ENCODE results near the gene GCC2.
A peak's percentile ranks its signal among the peaks of the same experiment; 100 is the strongest.

The GCC2 gene

GRCh38 chr2:108448678-108449409, at the start of gene GCC2:
Gene GCC2, plus strand, starts transcription at chr2:108449206. Its CDS starts 69 bp downstream, at chr2:108449275.
- H3K27me3 ChIP-seq (ENCODE audit: control insufficient read depth, insufficient read depth, low read length): no peaks in the 10 kb centered on the region
- DNase-seq (ENCODE audit: low read depth, low spot score): peak; percentile 90

GRCh38 chr2:108399479-108399878, 49.5 kb upstream of the GCC2 start:
- no peak overlapping the region for H3K4me3 ChIP-seq (ENCODE audit: low read length)
- no CpG with 5 or more reads among the region's 2 CpGs for WGBS (ENCODE audit: insufficient coverage, insufficient read length)
- H3K36me3 ChIP-seq (ENCODE audit: control insufficient read depth, insufficient read depth, low read length): peaks cover 3% of the 10 kb centered on the region; the same call in 1 of the 2 replicates
- H3K4me1 ChIP-seq (ENCODE audit: control insufficient read depth, insufficient read depth, low read length): peaks cover 2% of the 10 kb centered on the region
- DNase-seq (ENCODE audit: low read depth, low spot score): no peak
- H3K9me3 ChIP-seq (ENCODE audit: control insufficient read depth, insufficient read depth, low read length): peaks cover 9% of the 10 kb centered on the region
- H3K27me3 ChIP-seq (ENCODE audit: control insufficient read depth, insufficient read depth, low read length): no peaks in the 10 kb centered on the region
- H3K27ac ChIP-seq (ENCODE audit: low read length): no peak overlapping the region

More at GRCh38 chr2:108448678-108449409, at the start of gene GCC2:
- Histone ChIP-seq H3K27ac (ENCODE audit: low read length) (no peak within 1 kb of the TSS), H3K36me3 (ENCODE audit: control insufficient read depth, insufficient read depth, low read length) (no peaks in the 10 kb centered on the region; the same call in 1 of the 2 replicates), H3K4me1 (ENCODE audit: control insufficient read depth, insufficient read depth, low read length) (0 out of 2 replicates have a peak, but pooled peaks cover 1% of the 10 kb centered on the region), H3K9me3 (ENCODE audit: control insufficient read depth, insufficient read depth, low read length) (no peaks in the 10 kb centered on the region), H3K4me3 (ENCODE audit: low read length) (peak within 1 kb of the TSS; percentile 53; the same call in 1 of the 2 replicates)
- no CpG with 5 or more reads among the region's 55 CpGs for WGBS (ENCODE audit: insufficient coverage, insufficient read length)

- H3K27me3 ChIP-seq (ENCODE audit: control insufficient read depth, insufficient read depth, low read length): no peaks in the 10 kb centered on the region
- no peak overlapping the region for H3K4me3 ChIP-seq (ENCODE audit: low read length)
- WGBS (ENCODE audit: insufficient coverage, insufficient read length): no CpG with 5 or more reads among the region's 3 CpGs
- peaks cover 9% of the 10 kb centered on the region for H3K9me3 ChIP-seq (ENCODE audit: control insufficient read depth, insufficient read depth, low read length)
- DNase-seq (ENCODE audit: low read depth, low spot score): no peak
- H3K36me3 ChIP-seq (ENCODE audit: control insufficient read depth, insufficient read depth, low read length): peaks cover 3% of the 10 kb centered on the region; the same call in 1 of the 2 replicates
- H3K27ac ChIP-seq (ENCODE audit: low read length): no peak overlapping the region
- H3K4me1 ChIP-seq (ENCODE audit: control insufficient read depth, insufficient read depth, low read length): peaks cover 2% of the 10 kb centered on the region
Observed at GRCh38 chr2:108401800-108402199, 47.2 kb upstream of the GCC2 start.

- Histone ChIP-seq H3K27ac (ENCODE audit: low read length) (no peak overlapping the region), H3K27me3 (ENCODE audit: control insufficient read depth, insufficient read depth, low read length) (no peaks in the 10 kb centered on the region), H3K4me3 (ENCODE audit: low read length) (no peak overlapping the region), H3K4me1 (ENCODE audit: control insufficient read depth, insufficient read depth, low read length) (peaks cover 2% of the 10 kb centered on the region), H3K9me3 (ENCODE audit: control insufficient read depth, insufficient read depth, low read length) (peaks cover 7% of the 10 kb centered on the region), H3K36me3 (ENCODE audit: control insufficient read depth, insufficient read depth, low read length) (peaks cover 3% of the 10 kb centered on the region; the same call in 1 of the 2 replicates)
- WGBS (ENCODE audit: insufficient coverage, insufficient read length): no CpG with 5 or more reads among the region's 7 CpGs
- peak; percentile 50 for DNase-seq (ENCODE audit: low read depth, low spot score)
Observed at GRCh38 chr2:108403494-108403893, 45.5 kb upstream of the GCC2 start.

- H3K9me3 ChIP-seq (ENCODE audit: control insufficient read depth, insufficient read depth, low read length): peaks cover 2% of the 10 kb centered on the region; the same call in 1 of the 2 replicates
Observed at GRCh38 chr2:108404784-108405397, 44.1 kb upstream of the GCC2 start.

GRCh38 chr2:108407864-108408729, 40.9 kb upstream of the GCC2 start:
- H3K27me3 ChIP-seq (ENCODE audit: control insufficient read depth, insufficient read depth, low read length): no peaks in the 10 kb centered on the region
- DNase-seq (ENCODE audit: low read depth, low spot score): no peak
- H3K9me3 ChIP-seq (ENCODE audit: control insufficient read depth, insufficient read depth, low read length): no peaks in the 10 kb centered on the region
- H3K4me3 ChIP-seq (ENCODE audit: low read length): no peak overlapping the region
- peaks cover 2% of the 10 kb centered on the region for H3K4me1 ChIP-seq (ENCODE audit: control insufficient read depth, insufficient read depth, low read length)
- no peak overlapping the region for H3K27ac ChIP-seq (ENCODE audit: low read length)
- no peaks in the 10 kb centered on the region for H3K36me3 ChIP-seq (ENCODE audit: control insufficient read depth, insufficient read depth, low read length)
- no CpG with 5 or more reads among the region's 6 CpGs for WGBS (ENCODE audit: insufficient coverage, insufficient read length)

More at GRCh38 chr2:108404784-108405397, 44.1 kb upstream of the GCC2 start:
- Histone ChIP-seq H3K4me3 (ENCODE audit: low read length) (no peak overlapping the region), H3K27me3 (ENCODE audit: control insufficient read depth, insufficient read depth, low read length) (no peaks in the 10 kb centered on the region), H3K27ac (ENCODE audit: low read length) (no peak overlapping the region), H3K36me3 (ENCODE audit: control insufficient read depth, insufficient read depth, low read length) (no peaks in the 10 kb centered on the region), H3K4me1 (ENCODE audit: control insufficient read depth, insufficient read depth, low read length) (peaks cover 2% of the 10 kb centered on the region)
- WGBS (ENCODE audit: insufficient coverage, insufficient read length): no CpG with 5 or more reads among the region's 4 CpGs
- no peak for DNase-seq (ENCODE audit: low read depth, low spot score)

GRCh38 chr2:108409768-108410167, 39.2 kb upstream of the GCC2 start:
- Histone ChIP-seq H3K4me3 (ENCODE audit: low read length) (no peak overlapping the region), H3K9me3 (ENCODE audit: control insufficient read depth, insufficient read depth, low read length) (no peaks in the 10 kb centered on the region), H3K36me3 (ENCODE audit: control insufficient read depth, insufficient read depth, low read length) (no peaks in the 10 kb centered on the region), H3K27ac (ENCODE audit: low read length) (no peak overlapping the region), H3K27me3 (ENCODE audit: control insufficient read depth, insufficient read depth, low read length) (no peaks in the 10 kb centered on the region), H3K4me1 (ENCODE audit: control insufficient read depth, insufficient read depth, low read length) (no peaks in the 10 kb centered on the region)
- no peak for DNase-seq (ENCODE audit: low read depth, low spot score)
- no CpG with 5 or more reads among the region's 1 CpG for WGBS (ENCODE audit: insufficient coverage, insufficient read length)

- Histone ChIP-seq H3K36me3 (ENCODE audit: control insufficient read depth, insufficient read depth, low read length) (no peaks in the 10 kb centered on the region), H3K27me3 (ENCODE audit: control insufficient read depth, insufficient read depth, low read length) (no peaks in the 10 kb centered on the region), H3K9me3 (ENCODE audit: control insufficient read depth, insufficient read depth, low read length) (no peaks in the 10 kb centered on the region), H3K27ac (ENCODE audit: low read length) (no peak overlapping the region), H3K4me3 (ENCODE audit: low read length) (no peak overlapping the region), H3K4me1 (ENCODE audit: control insufficient read depth, insufficient read depth, low read length) (no peaks in the 10 kb centered on the region)
- DNase-seq (ENCODE audit: low read depth, low spot score): no peak
- WGBS (ENCODE audit: insufficient coverage, insufficient read length): no CpG with 5 or more reads among the region's 1 CpG
Observed at GRCh38 chr2:108412995-108413710, 35.9 kb upstream of the GCC2 start.

GRCh38 chr2:108413711-108414095, 35.3 kb upstream of the GCC2 start:
- H3K9me3 ChIP-seq (ENCODE audit: control insufficient read depth, insufficient read depth, low read length): no peaks in the 10 kb centered on the region
- no CpG with 5 or more reads among the region's 1 CpG for WGBS (ENCODE audit: insufficient coverage, insufficient read length)
- H3K27me3 ChIP-seq (ENCODE audit: control insufficient read depth, insufficient read depth, low read length): no peaks in the 10 kb centered on the region
- no peak for DNase-seq (ENCODE audit: low read depth, low spot score)
- H3K27ac ChIP-seq (ENCODE audit: low read length): no peak overlapping the region
- no peaks in the 10 kb centered on the region for H3K4me1 ChIP-seq (ENCODE audit: control insufficient read depth, insufficient read depth, low read length)
- H3K4me3 ChIP-seq (ENCODE audit: low read length): no peak overlapping the region
- no peaks in the 10 kb centered on the region for H3K36me3 ChIP-seq (ENCODE audit: control insufficient read depth, insufficient read depth, low read length)
